HCT116 (cell line): ENCODE results near the gene CCDC106.

ENCODE experiments used
- SP1 ChIP-seq: IDR thresholded peaks from 2 replicates; pipeline ENCODE4 v1.6.1; 2012; ENCODE audit warnings: low read depth
- TF ChIP-seq, protein P1 (sequence below): IDR thresholded peaks from 2 replicates; pipeline ENCODE4 v1.6.1; 2012

DNA sequence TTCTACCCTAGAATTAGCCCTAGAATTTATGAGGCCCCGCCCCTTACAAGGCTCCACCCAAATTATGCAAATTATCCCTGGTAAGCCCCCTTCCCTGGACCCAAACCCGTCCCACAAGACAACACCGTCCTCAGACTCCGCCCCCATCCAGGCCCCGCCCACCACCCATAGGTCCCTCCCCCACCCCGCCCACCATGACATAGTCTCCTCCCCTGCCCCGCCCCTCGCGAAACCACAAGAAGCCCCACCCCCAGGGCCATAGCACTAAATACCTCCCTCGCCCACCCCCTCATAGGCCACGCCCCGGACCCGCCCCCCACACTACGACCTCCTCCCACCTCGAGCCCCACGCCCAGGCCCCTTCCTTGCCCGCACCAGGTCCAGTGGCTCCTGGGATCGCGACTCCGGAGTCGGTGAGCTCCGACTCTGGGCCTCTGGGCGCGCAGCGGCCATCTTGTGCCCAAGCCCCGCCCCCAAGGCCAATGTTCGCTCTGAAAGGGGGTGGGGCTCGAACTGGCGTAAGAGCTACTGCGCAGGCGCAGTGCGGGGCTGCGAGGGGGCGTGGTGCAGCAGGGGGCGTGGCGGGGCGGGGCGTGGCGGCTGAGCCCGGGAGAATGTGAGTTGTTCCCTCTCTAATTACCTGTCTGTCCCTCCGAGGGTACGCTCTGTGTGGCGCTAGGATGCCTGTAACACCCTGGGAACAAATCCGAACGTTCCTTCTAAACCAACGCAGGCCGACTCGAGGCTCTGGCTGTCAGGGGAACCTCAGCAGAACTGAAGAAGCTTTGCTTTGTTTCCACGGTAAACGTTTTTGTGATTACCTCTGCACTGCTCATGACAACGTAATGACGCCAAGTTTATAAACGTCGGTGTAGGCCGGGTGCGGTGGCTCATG, 23.7 kb upstream of the CCDC106 start, which contains the start of gene ZNF784:
- peak; percentile 74 for TF ChIP-seq SP1
- TF ChIP-seq, protein P1, sequence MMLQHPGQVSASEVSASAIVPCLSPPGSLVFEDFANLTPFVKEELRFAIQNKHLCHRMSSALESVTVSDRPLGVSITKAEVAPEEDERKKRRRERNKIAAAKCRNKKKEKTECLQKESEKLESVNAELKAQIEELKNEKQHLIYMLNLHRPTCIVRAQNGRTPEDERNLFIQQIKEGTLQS, result no peak
